ENCODE results near the gene PIGU.
"Not testable (repeated sequence)": the region's sequence is repeated elsewhere in the genome, so short reads cannot be mapped to it uniquely, and the experiment has no call there.

Gene PIGU

DNA sequence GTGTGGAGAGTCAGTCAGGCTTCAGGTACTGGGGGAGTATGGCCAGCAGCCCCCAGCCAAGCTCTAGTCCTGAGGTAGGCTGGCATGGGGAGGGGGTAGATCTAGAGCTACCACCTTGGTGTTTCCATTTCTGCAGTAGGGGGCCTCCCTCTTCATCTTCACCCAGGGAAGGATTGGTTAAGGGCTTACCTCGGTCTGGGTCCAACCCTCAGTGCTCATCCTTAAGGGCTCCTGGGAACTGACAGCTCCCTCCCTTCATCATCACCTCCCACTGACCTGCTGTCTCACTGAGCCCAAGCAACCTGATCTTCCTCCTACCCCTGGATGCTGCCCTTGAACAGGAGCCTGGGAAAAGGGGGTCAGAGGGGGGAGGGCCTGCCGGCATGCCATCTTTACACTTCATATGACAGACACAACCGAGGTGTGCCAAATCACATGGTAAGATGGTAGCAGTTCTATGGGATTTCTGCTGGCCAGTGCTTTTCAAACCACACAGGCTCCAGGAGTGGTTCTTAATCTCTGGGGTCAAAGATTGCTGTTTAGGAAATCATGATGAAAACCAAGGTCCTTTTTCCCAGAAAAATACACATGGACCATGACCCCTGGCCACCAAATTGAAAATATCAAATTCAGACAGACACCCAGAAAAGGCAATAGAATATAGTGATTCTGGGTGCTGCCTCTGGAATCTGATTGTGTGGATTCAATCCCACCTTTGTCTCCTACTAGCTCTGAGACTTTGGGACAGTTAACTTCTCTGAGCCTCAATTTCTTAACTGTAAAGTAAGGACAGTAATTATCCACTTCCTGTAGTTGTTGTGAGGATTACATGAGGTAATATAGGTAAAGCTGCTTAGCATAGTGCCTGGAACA, 30.3 kb upstream of the PIGU start:
- DNase-seq (ENCODE audit: low read depth) = no peak

- no peak for DNase-seq (ENCODE audit: low read depth)
Measured at GRCh38 chr20:34706302-34706875, 29.5 kb upstream of the PIGU start.

GRCh38 chr20:34705397-34706301, 28.8 kb upstream of the PIGU start:
- no peak for DNase-seq (ENCODE audit: low read depth)

GRCh38 chr20:34705008-34705396, 28.1 kb upstream of the PIGU start:
- no peak for DNase-seq (ENCODE audit: low read depth)

GRCh38 chr20:34704177-34705007, 27.5 kb upstream of the PIGU start, which contains the start of gene TP53INP2:
TSS of gene TP53INP2 (plus strand) at chr20:34704344. CDS start at chr20:34708740, 4,396 bp downstream.
- DNase-seq (ENCODE audit: low read depth) = peak; percentile 86

GRCh38 chr20:34703424-34704176, 26.7 kb upstream of the PIGU start:
- DNase-seq (ENCODE audit: low read depth) = no peak

- no peak for DNase-seq (ENCODE audit: low read depth)
Measured at GRCh38 chr20:34703061-34703423, 26.1 kb upstream of the PIGU start.

DNA sequence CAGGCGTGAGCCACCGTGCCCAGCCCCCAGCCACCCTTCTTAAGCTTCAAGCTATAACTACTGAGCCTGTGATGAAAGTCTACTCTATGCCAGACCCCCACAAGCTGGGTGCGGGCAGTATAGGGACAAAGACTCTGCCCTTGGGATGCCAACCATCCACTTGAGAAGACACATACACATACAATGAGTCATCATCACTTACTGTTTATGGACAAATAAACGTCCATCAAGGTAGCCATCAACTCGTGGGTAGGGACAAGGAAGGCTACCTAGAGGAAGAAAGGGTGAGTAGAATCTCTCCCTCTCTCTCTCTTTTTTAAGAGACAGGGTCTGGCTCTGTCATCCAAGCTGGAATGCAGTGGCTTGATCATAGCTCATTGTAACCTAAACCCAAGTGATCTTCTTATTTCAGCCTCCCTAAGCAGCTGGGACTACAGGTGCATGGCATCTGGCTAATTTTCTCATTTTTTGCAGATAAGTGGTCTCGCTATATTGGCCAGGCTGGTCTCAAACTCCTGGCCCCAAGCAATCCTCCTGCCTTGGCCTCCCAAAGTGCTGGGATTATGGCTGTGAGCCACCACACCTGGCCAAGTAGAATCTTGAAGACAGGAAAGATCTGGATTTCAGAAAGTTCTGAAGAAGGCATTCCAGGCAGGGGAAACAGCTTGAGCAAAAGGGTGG, 24.7 kb upstream of the PIGU start:
- DNase-seq (ENCODE audit: low read depth) = no peak

GRCh38 chr20:34693414-34693813, 16.5 kb upstream of the PIGU start:
- DNase-seq (ENCODE audit: low read depth) = no peak

GRCh38 chr20:34691838-34692237, 14.9 kb upstream of the PIGU start:
- DNase-seq (ENCODE audit: low read depth) = no peak

DNA sequence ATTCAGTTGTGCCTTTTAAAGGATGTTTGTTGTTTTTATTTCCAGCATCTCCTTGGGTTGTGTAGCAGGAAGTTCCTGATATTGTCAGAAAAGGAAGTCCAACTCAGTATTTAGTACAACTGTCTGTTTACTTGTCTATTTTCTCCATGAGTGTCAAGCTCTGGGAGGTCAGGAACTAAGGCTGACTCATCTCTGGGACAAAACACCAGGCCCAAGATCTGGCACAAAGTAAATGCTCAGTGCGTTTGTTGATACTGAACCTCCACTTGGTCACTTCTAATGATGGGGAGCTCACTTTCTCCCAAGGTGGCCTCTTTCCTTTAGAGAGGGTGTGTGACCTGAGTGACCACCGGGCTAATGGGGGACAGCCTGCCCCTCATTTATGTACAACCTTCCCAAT, 12.6 kb upstream of the PIGU start:
- no peak for DNase-seq (ENCODE audit: low read depth)

DNA sequence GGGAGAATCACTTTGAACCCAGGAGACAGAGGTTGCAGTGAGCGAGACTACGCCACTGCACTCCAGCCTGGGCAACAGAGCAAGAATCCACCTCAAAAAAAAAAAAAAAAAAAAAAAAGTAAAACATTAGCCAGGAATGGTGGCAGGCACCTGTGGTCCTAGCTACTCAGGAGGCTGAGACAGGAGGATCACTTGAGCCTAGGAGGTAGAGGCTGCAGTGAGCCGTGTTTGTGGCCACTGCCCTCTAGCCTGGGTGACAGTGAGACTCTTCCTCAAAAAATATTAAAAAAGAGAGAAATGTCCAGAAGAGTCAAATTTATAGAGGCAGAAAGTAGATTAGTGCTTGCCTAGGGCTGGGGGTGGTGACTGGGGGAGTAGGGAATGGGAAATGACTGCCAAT, 6.8 kb upstream of the PIGU start:
- DNase-seq (ENCODE audit: low read depth) = no peak

DNA sequence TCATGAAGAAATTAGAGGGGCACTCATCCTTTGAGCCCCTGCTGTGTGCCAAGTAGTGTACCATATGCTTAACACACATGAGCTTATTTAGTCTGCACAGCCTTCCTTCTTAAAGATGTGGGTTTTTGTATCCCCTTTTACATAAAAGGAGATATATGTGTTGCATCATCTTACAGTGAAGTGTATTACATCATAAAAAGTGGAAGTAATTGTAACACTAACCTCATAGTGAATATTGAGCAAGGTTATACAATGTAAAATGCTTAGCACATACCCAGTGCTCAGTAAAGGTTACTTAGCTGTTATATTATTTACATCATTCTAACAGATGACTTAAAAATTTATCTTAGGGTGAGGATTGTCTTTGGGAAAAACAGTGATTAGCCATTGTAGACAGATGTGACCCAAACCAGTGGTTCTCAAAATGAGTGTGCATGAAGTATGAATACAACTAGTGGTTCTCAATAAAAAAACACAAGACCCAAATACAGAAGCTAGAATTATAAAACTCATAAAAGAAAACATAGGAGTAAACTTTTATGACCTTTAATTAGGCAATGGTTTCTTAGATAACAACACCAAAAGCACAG, 3.8 kb upstream of the PIGU start:
- no peak for DNase-seq (ENCODE audit: low read depth)

DNA sequence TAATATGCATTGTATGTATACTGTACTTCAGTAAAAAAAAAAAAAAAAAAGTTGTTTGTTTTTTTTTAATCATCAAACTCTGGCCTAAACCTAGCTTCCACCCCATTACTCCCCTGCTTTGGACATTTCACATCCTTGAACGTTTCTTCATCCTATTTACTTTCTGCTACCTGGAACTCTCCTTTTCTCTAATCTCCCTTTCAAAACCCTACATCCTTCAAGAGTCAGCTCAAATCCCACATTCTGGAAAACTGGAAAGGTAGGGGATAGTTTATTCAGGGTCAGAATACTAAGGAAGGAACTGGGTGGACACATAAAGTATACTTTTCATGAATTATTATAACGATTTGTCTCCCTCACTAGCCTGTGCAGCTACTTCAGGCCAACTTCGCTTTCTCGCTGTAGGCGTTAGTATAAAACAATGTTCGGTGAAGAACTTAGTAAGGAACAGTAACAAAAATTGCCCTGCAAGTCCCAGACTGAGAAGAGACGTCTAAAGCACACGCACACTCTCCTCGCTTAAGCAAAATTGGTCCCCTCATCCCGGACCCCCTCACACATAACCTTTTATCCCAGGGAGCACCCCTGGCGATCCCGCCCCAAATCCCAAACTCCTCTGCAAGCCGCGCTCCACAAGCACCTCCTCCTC, 775 bp downstream of the PIGU start:
- DNase-seq (ENCODE audit: low read depth) = no peak

DNA sequence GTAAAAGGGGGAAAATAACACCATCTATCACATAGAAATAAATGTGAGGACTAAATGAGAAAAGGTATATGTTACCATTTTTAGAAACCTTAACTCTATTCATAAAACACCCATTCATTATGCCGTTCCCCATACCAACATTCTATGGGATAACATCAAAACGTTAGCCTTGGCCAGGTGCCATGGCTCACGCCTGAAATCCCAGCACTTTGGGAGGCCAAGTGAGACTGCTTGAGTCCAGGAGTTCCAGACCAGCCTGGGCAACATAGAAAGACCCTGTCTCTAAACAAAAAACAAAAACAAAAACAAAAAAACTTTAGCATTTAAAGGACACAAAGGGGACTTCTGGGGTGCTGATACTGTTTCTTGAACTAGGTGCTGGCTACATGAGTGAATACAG, 1.3 kb downstream of the PIGU start:
- no peak for DNase-seq (ENCODE audit: low read depth)

DNA sequence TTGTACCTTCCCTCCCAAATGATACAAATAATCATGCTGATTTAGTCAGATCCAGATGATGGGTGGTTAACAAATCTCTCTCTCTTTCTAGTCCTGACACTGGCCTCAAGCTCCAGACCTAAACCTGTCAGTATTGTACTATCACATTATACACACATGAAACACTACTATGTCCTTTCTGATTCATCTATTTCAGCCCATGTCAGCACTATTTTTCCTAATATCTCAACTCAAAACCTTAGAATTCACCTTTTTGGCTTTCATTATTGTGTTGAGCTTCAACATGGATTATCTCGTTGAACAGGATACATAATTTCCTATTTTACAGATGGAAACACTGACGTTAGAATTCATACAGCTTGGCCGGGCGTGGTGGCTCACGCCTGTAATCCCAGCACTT, 3.5 kb downstream of the PIGU start:
- DNase-seq (ENCODE audit: low read depth) = no peak

GRCh38 chr20:34669094-34669493, 7.8 kb downstream of the PIGU start:
- DNase-seq (ENCODE audit: low read depth) = no peak

- not testable (repeated sequence) for DNase-seq (ENCODE audit: low read depth)
Measured at GRCh38 chr20:34664751-34665150, 12.1 kb downstream of the PIGU start.

DNA sequence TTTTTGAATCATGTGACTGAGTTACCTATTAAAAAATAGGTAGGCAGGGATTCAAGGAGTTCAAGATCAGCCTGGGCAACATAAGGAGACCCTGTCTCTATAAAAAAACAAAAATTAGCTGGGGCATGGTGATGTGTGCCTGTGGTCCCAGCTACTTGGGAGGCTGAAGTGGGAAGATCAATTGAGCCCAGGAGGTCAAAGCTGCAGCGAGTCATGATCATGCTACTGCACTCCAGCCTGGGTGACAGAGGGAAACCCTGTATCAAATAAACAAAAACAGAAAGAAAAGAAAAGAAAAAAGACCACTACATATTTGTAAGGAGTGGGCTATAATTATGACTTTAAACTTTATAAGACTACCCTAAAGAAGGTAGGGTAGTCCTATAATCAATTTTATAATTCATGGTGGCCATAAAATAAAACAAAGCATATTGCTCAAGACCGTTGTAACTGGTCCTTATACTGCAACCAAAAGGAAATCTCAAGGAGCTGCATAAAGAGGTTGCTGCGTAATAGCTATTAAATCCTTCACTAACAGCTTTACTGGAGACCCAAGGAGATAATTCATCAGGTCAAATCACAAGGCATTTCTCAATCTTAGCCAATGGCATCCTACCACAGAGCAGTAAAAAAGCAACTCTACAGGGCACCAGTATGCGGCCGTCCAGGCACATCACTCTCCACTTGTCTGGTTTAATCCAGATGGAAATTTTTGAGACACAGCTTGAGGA, 13.5 kb downstream of the PIGU start:
- DNase-seq (ENCODE audit: low read depth) = no peak

Data from T-helper 22 cell (primary cell).